ENCODE results near the gene PHLDA1. TPM values are rescaled to one million over a fixed set of nuclear protein-coding genes. Genes with fewer than 3 reads are reported as not detected.

Gene PHLDA1
- 10 to 100 TPM; 36.8 to 95.6 TPM for total RNA-seq

GRCh38 chr12:76031414-76032042 is at the start of gene PHLDA1:
TSS of gene PHLDA1 (minus strand) at chr12:76031776.
- CTCF ChIA-PET = interaction anchor here (0.6 to 7.9 kb wide), 53 partner anchors 9 to 546 kb away, joined by 3 to 86 read pairs (median 4); partner anchors contain the start of gene KRR1
- Mint-ChIP-seq H3K27ac (peak within 1 kb of the TSS; percentile 97), H3K4me3 (peak within 1 kb of the TSS; percentile 89), H3K36me3 (peaks cover 40% of the 10 kb centered on the region), H3K4me1 (peaks cover 57% of the 10 kb centered on the region), H3K27me3 (peaks cover 4% of the 10 kb centered on the region), H3K9me3 (ENCODE audit: low read depth) (no peaks in the 10 kb centered on the region)
- ATAC-seq = peak; percentile 81
- DNase-seq = peak; percentile 98

GRCh38 chr12:76080729-76081415 is 49.3 kb upstream of the PHLDA1 start:
- CTCF ChIA-PET = interaction anchor here (1.2 to 2.0 kb wide), 3 partner anchors 13 to 690 kb away, joined by 4 read pairs; partner anchors contain the start of gene GLIPR1L2
- DNase-seq = no peak
- no peak for ATAC-seq
- H3K4me3 Mint-ChIP-seq = no peak overlapping the region
- peaks cover 5% of the 10 kb centered on the region for H3K9me3 Mint-ChIP-seq (ENCODE audit: low read depth)
- H3K4me1 Mint-ChIP-seq = peaks cover 64% of the 10 kb centered on the region
- peak overlapping the region; percentile 13 for H3K27ac Mint-ChIP-seq
- no peaks in the 10 kb centered on the region for H3K27me3 Mint-ChIP-seq
- H3K36me3 Mint-ChIP-seq = peaks cover 46% of the 10 kb centered on the region

- CTCF ChIA-PET = interaction anchor here (1.2 to 2.0 kb wide), 2 partner anchors 16 to 689 kb away, joined by 4 read pairs; partner anchors contain the start of gene GLIPR1L2
- Mint-ChIP-seq H3K9me3 (ENCODE audit: low read depth) (peaks cover 5% of the 10 kb centered on the region), H3K4me1 (peaks cover 61% of the 10 kb centered on the region), H3K36me3 (peaks cover 48% of the 10 kb centered on the region), H3K27me3 (no peaks in the 10 kb centered on the region), H3K4me3 (no peak overlapping the region), H3K27ac (peak overlapping the region; percentile 21)
- no peak for DNase-seq
- ATAC-seq = no peak
Measured at GRCh38 chr12:76080017-76080728, 48.6 kb upstream of the PHLDA1 start.

- H3K27ac Mint-ChIP-seq = no peak overlapping the region
- H3K4me3 Mint-ChIP-seq = no peak overlapping the region
Measured at GRCh38 chr12:76078748-76079147, 47.2 kb upstream of the PHLDA1 start.

GRCh38 chr12:76075448-76075847 is 43.9 kb upstream of the PHLDA1 start:
- ATAC-seq = no peak
- no peak overlapping the region for H3K4me3 Mint-ChIP-seq
- peaks cover 70% of the 10 kb centered on the region for H3K4me1 Mint-ChIP-seq
- H3K9me3 Mint-ChIP-seq (ENCODE audit: low read depth) = peaks cover 5% of the 10 kb centered on the region
- H3K36me3 Mint-ChIP-seq = peaks cover 67% of the 10 kb centered on the region
- no peak for DNase-seq
- no peaks in the 10 kb centered on the region for H3K27me3 Mint-ChIP-seq
- CTCF ChIA-PET = no interaction called here
- H3K27ac Mint-ChIP-seq = no peak overlapping the region

More at GRCh38 chr12:76078748-76079147, 47.2 kb upstream of the PHLDA1 start:
- peaks cover 70% of the 10 kb centered on the region for H3K4me1 Mint-ChIP-seq
- DNase-seq = no peak
- H3K36me3 Mint-ChIP-seq = peaks cover 56% of the 10 kb centered on the region
- peaks cover 5% of the 10 kb centered on the region for H3K9me3 Mint-ChIP-seq (ENCODE audit: low read depth)
- H3K27me3 Mint-ChIP-seq = no peaks in the 10 kb centered on the region
- CTCF ChIA-PET = interaction anchor here (1.3 to 2.0 kb wide), 2 partner anchors 552 to 688 kb away, joined by 3 to 4 read pairs; partner anchors contain the start of gene GLIPR1L2
- ATAC-seq = no peak

GRCh38 chr12:76074701-76075336 is 43.2 kb upstream of the PHLDA1 start:
- ATAC-seq (peak; percentile 57), DNase-seq (no peak)
- Mint-ChIP-seq H3K36me3 (peaks cover 66% of the 10 kb centered on the region), H3K27ac (peak overlapping the region; percentile 48), H3K4me3 (no peak overlapping the region), H3K27me3 (no peaks in the 10 kb centered on the region), H3K9me3 (ENCODE audit: low read depth) (peaks cover 5% of the 10 kb centered on the region), H3K4me1 (peaks cover 67% of the 10 kb centered on the region)
- CTCF ChIA-PET = interaction anchor here (0.6 kb wide), 1 partner anchor 9 kb away, joined by 4 read pairs; no protein-coding TSS in a partner anchor

GRCh38 chr12:76073561-76073960 is 42.0 kb upstream of the PHLDA1 start:
- Mint-ChIP-seq H3K36me3 (peaks cover 63% of the 10 kb centered on the region), H3K27ac (no peak overlapping the region), H3K9me3 (ENCODE audit: low read depth) (no peaks in the 10 kb centered on the region), H3K4me1 (peaks cover 64% of the 10 kb centered on the region), H3K27me3 (no peaks in the 10 kb centered on the region), H3K4me3 (no peak overlapping the region)
- ATAC-seq (no peak), DNase-seq (no peak)
- CTCF ChIA-PET = no interaction called here

- DNase-seq = no peak
- no peak for ATAC-seq
- no peaks in the 10 kb centered on the region for H3K9me3 Mint-ChIP-seq (ENCODE audit: low read depth)
- H3K27ac Mint-ChIP-seq = no peak overlapping the region
- no peaks in the 10 kb centered on the region for H3K27me3 Mint-ChIP-seq
- CTCF ChIA-PET = no interaction called here
- no peak overlapping the region for H3K4me3 Mint-ChIP-seq
- peaks cover 67% of the 10 kb centered on the region for H3K36me3 Mint-ChIP-seq
- H3K4me1 Mint-ChIP-seq = peaks cover 64% of the 10 kb centered on the region
Measured at GRCh38 chr12:76072568-76072967, 41.0 kb upstream of the PHLDA1 start.

GRCh38 chr12:76069339-76069738 is 37.8 kb upstream of the PHLDA1 start:
- Mint-ChIP-seq H3K4me1 (peaks cover 49% of the 10 kb centered on the region), H3K27ac (no peak overlapping the region), H3K27me3 (no peaks in the 10 kb centered on the region), H3K36me3 (peaks cover 82% of the 10 kb centered on the region), H3K4me3 (no peak overlapping the region), H3K9me3 (ENCODE audit: low read depth) (peaks cover 14% of the 10 kb centered on the region)
- CTCF ChIA-PET = interaction anchor here (0.7 to 1.4 kb wide), 2 partner anchors 13 to 16 kb away, joined by 3 read pairs; partner anchors contain the start of gene NAP1L1
- ATAC-seq (no peak), DNase-seq (no peak)

GRCh38 chr12:76065917-76066316 is 34.3 kb upstream of the PHLDA1 start:
- H3K4me1 Mint-ChIP-seq = peaks cover 44% of the 10 kb centered on the region
- H3K9me3 Mint-ChIP-seq (ENCODE audit: low read depth) = peaks cover 17% of the 10 kb centered on the region
- DNase-seq (no peak), ATAC-seq (no peak)
- H3K36me3 Mint-ChIP-seq = peaks cover 84% of the 10 kb centered on the region
- H3K27me3 Mint-ChIP-seq = no peaks in the 10 kb centered on the region
- H3K4me3 Mint-ChIP-seq = no peak overlapping the region
- CTCF ChIA-PET = interaction anchor here (1.0 to 1.5 kb wide), 2 partner anchors 19 to 558 kb away, joined by 3 to 4 read pairs; no protein-coding TSS in a partner anchor
- no peak overlapping the region for H3K27ac Mint-ChIP-seq

- H3K9me3 Mint-ChIP-seq (ENCODE audit: low read depth) = peaks cover 17% of the 10 kb centered on the region
- no peaks in the 10 kb centered on the region for H3K27me3 Mint-ChIP-seq
- CTCF ChIA-PET = no interaction called here
- DNase-seq (no peak), ATAC-seq (no peak)
- H3K4me1 Mint-ChIP-seq = peaks cover 48% of the 10 kb centered on the region
- no peak overlapping the region for H3K4me3 Mint-ChIP-seq
- peaks cover 83% of the 10 kb centered on the region for H3K36me3 Mint-ChIP-seq
- no peak overlapping the region for H3K27ac Mint-ChIP-seq
Measured at GRCh38 chr12:76064904-76065303, 33.3 kb upstream of the PHLDA1 start.

- Mint-ChIP-seq H3K27ac (peak overlapping the region; percentile 14), H3K9me3 (ENCODE audit: low read depth) (peaks cover 9% of the 10 kb centered on the region), H3K36me3 (peaks cover 73% of the 10 kb centered on the region), H3K4me1 (peaks cover 30% of the 10 kb centered on the region), H3K27me3 (no peaks in the 10 kb centered on the region), H3K4me3 (no peak overlapping the region)
- CTCF ChIA-PET = no interaction called here
- ATAC-seq (peak; percentile 43), DNase-seq (no peak)
Measured at GRCh38 chr12:76060111-76060510, 28.5 kb upstream of the PHLDA1 start.

- Mint-ChIP-seq H3K36me3 (peaks cover 63% of the 10 kb centered on the region), H3K4me1 (peaks cover 22% of the 10 kb centered on the region), H3K4me3 (no peak overlapping the region), H3K27me3 (no peaks in the 10 kb centered on the region), H3K27ac (no peak overlapping the region), H3K9me3 (ENCODE audit: low read depth) (no peaks in the 10 kb centered on the region)
- CTCF ChIA-PET = no interaction called here
- ATAC-seq (no peak), DNase-seq (no peak)
Measured at GRCh38 chr12:76057326-76057725, 25.8 kb upstream of the PHLDA1 start.

Measured in activated CD8-positive, alpha-beta memory T cell treated with anti-CD3 and anti-CD28 coated beads, Interleukin-2, amount 10 ng/mL, durations not matched to agents 7 days and 5 days (primary cell).